HG02852 (cell line): ENCODE measurements around the gene TNF.

ENCODE experiments used
- ATAC-seq: cut with Tn5 transposase; IDR thresholded peaks from one replicate; pipeline ENCODE4 v1.9.1; 2021; ENCODE audit warnings: mild to moderate bottlenecking, moderate library complexity; ENCODE audit not compliant: unreplicated experiment

TNF gene

DNA sequence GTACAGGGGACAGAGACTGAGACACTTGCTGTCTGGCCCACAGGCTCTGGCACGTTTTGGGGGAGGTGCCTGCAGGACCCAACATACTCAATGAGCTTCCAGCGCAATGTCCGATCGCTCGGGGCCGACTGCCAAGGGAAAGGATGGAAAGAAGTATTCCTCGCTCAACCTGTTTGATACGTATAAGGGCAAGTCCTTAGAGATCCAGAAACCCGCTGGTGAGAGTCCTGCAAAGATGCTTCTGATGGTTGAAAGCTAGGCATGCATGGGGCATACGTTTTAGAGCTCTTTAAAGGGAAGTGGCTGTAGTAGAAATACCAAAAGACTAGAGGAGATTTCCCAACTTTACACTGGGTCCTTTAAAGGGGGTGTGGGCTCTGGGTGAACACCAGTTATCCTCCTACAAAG lies 47.3 kb downstream of the TNF start:
- ATAC-seq = no peak

- no peak for ATAC-seq
These were observed 48.7 kb downstream of the TNF start for GRCh38 chr6:31624070-31624469.

GRCh38 chr6:31626952-31627351 lies 51.6 kb downstream of the TNF start:
- ATAC-seq = no peak

GRCh38 chr6:31627690-31628287 lies 52.4 kb downstream of the TNF start:
- no peak for ATAC-seq
